Central memory CD4-positive, alpha-beta T cell (primary cell): ENCODE data around the gene SOBP.
"Not testable (repeated sequence)": the region's sequence is repeated elsewhere in the genome, so short reads cannot be mapped to it uniquely, and the experiment has no call there.

Experiments
- DNase-seq: peaks from one replicate; pipeline ENCODE4 v3.0.0; 2022
- total RNA-seq, 3 experiments: gene quantifications; one replicate each; lab custom pipeline; 2026; lab: John Stamatoyannopoulos, UW

The SOBP gene
- 0.16 to 1.3 (median 0.77) reads per million in 3 experiments for total RNA-seq

GRCh38 chr6:107489636-107490565 lies at the start of gene SOBP:
Gene SOBP, plus strand, starts transcription at chr6:107490117. Its CDS starts 500 bp downstream, at chr6:107490617.
- no peak for DNase-seq

GRCh38 chr6:107440936-107441335 lies 49.0 kb upstream of the SOBP start:
- DNase-seq, result no peak

- no peak for DNase-seq
These were observed 48.2 kb upstream of the SOBP start for GRCh38 chr6:107441682-107442081.

- DNase-seq, result no peak
These were observed 46.8 kb upstream of the SOBP start for GRCh38 chr6:107442938-107443607.

GRCh38 chr6:107443608-107444267 lies 46.2 kb upstream of the SOBP start:
- DNase-seq, result no peak

GRCh38 chr6:107444277-107444676 lies 45.6 kb upstream of the SOBP start:
- DNase-seq, result no peak

GRCh38 chr6:107447663-107448216 lies 42.2 kb upstream of the SOBP start:
- DNase-seq, result no peak

GRCh38 chr6:107448776-107449175 lies 41.1 kb upstream of the SOBP start:
- DNase-seq, result no peak

- DNase-seq, result peak; percentile 0
These were observed 31.1 kb upstream of the SOBP start for GRCh38 chr6:107458672-107459282.

GRCh38 chr6:107459283-107460082 lies 30.4 kb upstream of the SOBP start, which contains the start of gene PDSS2:
Gene PDSS2, minus strand, starts transcription at chr6:107459564. Its CDS starts 279 bp downstream, at chr6:107459285.
- peak; percentile 95 for DNase-seq

GRCh38 chr6:107460083-107460631 lies 29.8 kb upstream of the SOBP start:
- DNase-seq, result no peak

- no peak for DNase-seq
These were observed 23.9 kb upstream of the SOBP start for GRCh38 chr6:107466062-107466461.

- DNase-seq, result no peak
These were observed 19.6 kb upstream of the SOBP start for GRCh38 chr6:107470364-107470763.

GRCh38 chr6:107473660-107474059 lies 16.3 kb upstream of the SOBP start:
- DNase-seq, result no peak

GRCh38 chr6:107475360-107475759 lies 14.6 kb upstream of the SOBP start:
- not testable (repeated sequence) for DNase-seq

GRCh38 chr6:107475826-107476225 lies 14.1 kb upstream of the SOBP start:
- not testable (repeated sequence) for DNase-seq

- no peak for DNase-seq
These were observed 10.7 kb upstream of the SOBP start for GRCh38 chr6:107479089-107479690.

GRCh38 chr6:107485157-107485556 lies 4.8 kb upstream of the SOBP start:
- DNase-seq, result no peak

- no peak for DNase-seq
These were observed 1.6 kb upstream of the SOBP start for GRCh38 chr6:107488174-107488874.
